ENCODE results near the gene GLRA1.

Gene GLRA1

GRCh38 chr5:151872701-151873100 is 52.0 kb downstream of the GLRA1 start:
- no peak overlapping the region for H3K27ac ChIP-seq (ENCODE audit: low read depth, low read length)
- DNase-seq, result no peak
- no peak overlapping the region for H3K4me2 ChIP-seq (ENCODE audit: low read length)
- H4K12ac ChIP-seq (ENCODE audit: low read depth, low read length), result no peak overlapping the region
- H3K23ac ChIP-seq (ENCODE audit: low read length), result no peak overlapping the region
- H3K9me3 ChIP-seq (ENCODE audit: insufficient read depth, low read depth, low read length), result no peaks in the 10 kb centered on the region
- H3K79me1 ChIP-seq (ENCODE audit: low read length), result no peaks in the 10 kb centered on the region
- H2BK12ac ChIP-seq (ENCODE audit: low read length), result no peak overlapping the region
- no peaks in the 10 kb centered on the region for H3K79me2 ChIP-seq (ENCODE audit: control insufficient read depth, insufficient read depth, low read length, poor library complexity)
- no peak overlapping the region for H2AK5ac ChIP-seq (ENCODE audit: low read length)
- no peak overlapping the region for H4K91ac ChIP-seq (ENCODE audit: low read depth, low read length)
- H3K4ac ChIP-seq (ENCODE audit: low read depth, low read length), result no peak overlapping the region
- no peak overlapping the region for H2BK120ac ChIP-seq (ENCODE audit: insufficient read depth, low read length, poor library complexity)
- no peak overlapping the region for H3K14ac ChIP-seq (ENCODE audit: low read length)
- H4K8ac ChIP-seq (ENCODE audit: low read depth, low read length), result no peak overlapping the region
- no peaks in the 10 kb centered on the region for H3K27me3 ChIP-seq (ENCODE audit: insufficient read depth, low read length)
- H3K9ac ChIP-seq (ENCODE audit: low read length), result no peak overlapping the region
- no peak overlapping the region for H3K18ac ChIP-seq (ENCODE audit: low read length)
- H3K36me3 ChIP-seq (ENCODE audit: control insufficient read depth in 1 of 2, insufficient read depth in 2 of 2, low read length in 2 of 2), result no peaks in the 10 kb centered on the region
- no peak overlapping the region for H2BK5ac ChIP-seq (ENCODE audit: low read depth, low read length, poor library complexity)
- no peak overlapping the region for H3K4me3 ChIP-seq (ENCODE audit: low read depth, low read length)
- H2AFZ ChIP-seq (ENCODE audit: insufficient read depth, low read length, poor library complexity), result no peak overlapping the region
- WGBS (ENCODE audit: extremely low coverage, insufficient coverage, insufficient read length), result no CpG with 5 or more reads among the region's 3 CpGs
- no peaks in the 10 kb centered on the region for H3K4me1 ChIP-seq (ENCODE audit: control insufficient read depth in 1 of 2, insufficient read depth in 2 of 2, low read length in 2 of 2)

- H2AK5ac ChIP-seq (ENCODE audit: low read length), result no peak overlapping the region
- H3K27ac ChIP-seq (ENCODE audit: low read depth, low read length), result no peak overlapping the region
- H4K8ac ChIP-seq (ENCODE audit: low read depth, low read length), result no peak overlapping the region
- no peak overlapping the region for H3K9ac ChIP-seq (ENCODE audit: low read length)
- no peak overlapping the region for H2BK120ac ChIP-seq (ENCODE audit: insufficient read depth, low read length, poor library complexity)
- no peaks in the 10 kb centered on the region for H3K79me2 ChIP-seq (ENCODE audit: control insufficient read depth, insufficient read depth, low read length, poor library complexity)
- H4K12ac ChIP-seq (ENCODE audit: low read depth, low read length), result no peak overlapping the region
- no peak overlapping the region for H3K14ac ChIP-seq (ENCODE audit: low read length)
- no peak overlapping the region for H3K18ac ChIP-seq (ENCODE audit: low read length)
- H3K79me1 ChIP-seq (ENCODE audit: low read length), result no peaks in the 10 kb centered on the region
- no peaks in the 10 kb centered on the region for H3K36me3 ChIP-seq (ENCODE audit: control insufficient read depth in 1 of 2, insufficient read depth in 2 of 2, low read length in 2 of 2)
- no peak overlapping the region for H2BK12ac ChIP-seq (ENCODE audit: low read length)
- H3K4me2 ChIP-seq (ENCODE audit: low read length), result no peak overlapping the region
- H4K91ac ChIP-seq (ENCODE audit: low read depth, low read length), result no peak overlapping the region
- no peaks in the 10 kb centered on the region for H3K9me3 ChIP-seq (ENCODE audit: insufficient read depth, low read depth, low read length)
- no peaks in the 10 kb centered on the region for H3K4me1 ChIP-seq (ENCODE audit: control insufficient read depth in 1 of 2, insufficient read depth in 2 of 2, low read length in 2 of 2)
- H3K4ac ChIP-seq (ENCODE audit: low read depth, low read length), result no peak overlapping the region
- no peak overlapping the region for H3K23ac ChIP-seq (ENCODE audit: low read length)
- no CpG with 5 or more reads among the region's 3 CpGs for WGBS (ENCODE audit: extremely low coverage, insufficient coverage, insufficient read length)
- no peak overlapping the region for H2BK5ac ChIP-seq (ENCODE audit: low read depth, low read length, poor library complexity)
- no peak overlapping the region for H2AFZ ChIP-seq (ENCODE audit: insufficient read depth, low read length, poor library complexity)
- H3K4me3 ChIP-seq (ENCODE audit: low read depth, low read length), result no peak overlapping the region
- peak in 1 of 2 donors; percentile 2 for DNase-seq
- H3K27me3 ChIP-seq (ENCODE audit: insufficient read depth, low read length), result no peaks in the 10 kb centered on the region
Observed at GRCh38 chr5:151870820-151871219, 53.8 kb downstream of the GLRA1 start.

DNA sequence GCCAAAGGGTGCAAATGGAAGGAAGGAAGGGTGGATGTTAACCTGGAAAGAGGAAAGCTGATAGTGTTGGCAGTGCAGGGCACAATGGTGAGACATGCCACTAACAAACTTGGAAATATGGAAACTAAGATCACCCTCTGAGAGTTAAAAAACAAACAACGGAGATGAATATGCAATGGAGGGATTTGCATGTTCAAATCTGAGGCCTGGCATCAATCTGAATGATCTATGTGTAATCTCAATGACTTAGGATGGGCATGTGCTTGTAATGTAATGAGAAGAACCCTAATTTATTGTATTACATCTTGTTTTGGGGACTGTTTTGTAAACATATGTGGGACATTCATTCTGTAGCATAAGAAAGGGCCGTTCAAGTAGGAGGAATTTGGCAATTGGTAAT is 54.4 kb downstream of the GLRA1 start:
- H3K4me2 ChIP-seq (ENCODE audit: low read length), result no peak overlapping the region
- H4K8ac ChIP-seq (ENCODE audit: low read depth, low read length), result no peak overlapping the region
- H4K12ac ChIP-seq (ENCODE audit: low read depth, low read length), result no peak overlapping the region
- no peaks in the 10 kb centered on the region for H3K27me3 ChIP-seq (ENCODE audit: insufficient read depth, low read length)
- H3K4ac ChIP-seq (ENCODE audit: low read depth, low read length), result no peak overlapping the region
- H3K9me3 ChIP-seq (ENCODE audit: insufficient read depth, low read depth, low read length), result no peaks in the 10 kb centered on the region
- H3K14ac ChIP-seq (ENCODE audit: low read length), result no peak overlapping the region
- no peak overlapping the region for H2BK120ac ChIP-seq (ENCODE audit: insufficient read depth, low read length, poor library complexity)
- H3K36me3 ChIP-seq (ENCODE audit: control insufficient read depth in 1 of 2, insufficient read depth in 2 of 2, low read length in 2 of 2), result no peaks in the 10 kb centered on the region
- H3K79me2 ChIP-seq (ENCODE audit: control insufficient read depth, insufficient read depth, low read length, poor library complexity), result no peaks in the 10 kb centered on the region
- no peak overlapping the region for H2BK12ac ChIP-seq (ENCODE audit: low read length)
- H3K27ac ChIP-seq (ENCODE audit: low read depth, low read length), result no peak overlapping the region
- H2BK5ac ChIP-seq (ENCODE audit: low read depth, low read length, poor library complexity), result no peak overlapping the region
- H3K18ac ChIP-seq (ENCODE audit: low read length), result no peak overlapping the region
- no peak overlapping the region for H3K4me3 ChIP-seq (ENCODE audit: low read depth, low read length)
- no peak overlapping the region for H3K23ac ChIP-seq (ENCODE audit: low read length)
- DNase-seq, result no peak
- no peaks in the 10 kb centered on the region for H3K4me1 ChIP-seq (ENCODE audit: control insufficient read depth in 1 of 2, insufficient read depth in 2 of 2, low read length in 2 of 2)
- no peaks in the 10 kb centered on the region for H3K79me1 ChIP-seq (ENCODE audit: low read length)
- H2AK5ac ChIP-seq (ENCODE audit: low read length), result no peak overlapping the region
- no peak overlapping the region for H3K9ac ChIP-seq (ENCODE audit: low read length)
- H2AFZ ChIP-seq (ENCODE audit: insufficient read depth, low read length, poor library complexity), result no peak overlapping the region
- H4K91ac ChIP-seq (ENCODE audit: low read depth, low read length), result no peak overlapping the region
- WGBS (ENCODE audit: extremely low coverage, insufficient coverage, insufficient read length), result no CpG with 5 or more reads among the region's 2 CpGs

- Histone ChIP-seq H3K27me3 (ENCODE audit: insufficient read depth, low read length) (no peaks in the 10 kb centered on the region), H3K4me1 (ENCODE audit: control insufficient read depth in 1 of 2, insufficient read depth in 2 of 2, low read length in 2 of 2) (no peaks in the 10 kb centered on the region), H3K4me2 (ENCODE audit: low read length) (no peak overlapping the region), H3K4ac (ENCODE audit: low read depth, low read length) (no peak overlapping the region), H2BK12ac (ENCODE audit: low read length) (no peak overlapping the region), H3K79me2 (ENCODE audit: control insufficient read depth, insufficient read depth, low read length, poor library complexity) (no peaks in the 10 kb centered on the region), H3K79me1 (ENCODE audit: low read length) (no peaks in the 10 kb centered on the region), H3K9me3 (ENCODE audit: insufficient read depth, low read depth, low read length) (no peaks in the 10 kb centered on the region), H2AFZ (ENCODE audit: insufficient read depth, low read length, poor library complexity) (no peak overlapping the region), H3K23ac (ENCODE audit: low read length) (no peak overlapping the region), H4K91ac (ENCODE audit: low read depth, low read length) (no peak overlapping the region), H3K18ac (ENCODE audit: low read length) (no peak overlapping the region), H2BK5ac (ENCODE audit: low read depth, low read length, poor library complexity) (no peak overlapping the region), H2AK5ac (ENCODE audit: low read length) (no peak overlapping the region), H3K14ac (ENCODE audit: low read length) (no peak overlapping the region), H3K4me3 (ENCODE audit: low read depth, low read length) (no peak overlapping the region), H2BK120ac (ENCODE audit: insufficient read depth, low read length, poor library complexity) (no peak overlapping the region), H3K36me3 (ENCODE audit: control insufficient read depth in 1 of 2, insufficient read depth in 2 of 2, low read length in 2 of 2) (no peaks in the 10 kb centered on the region), H4K8ac (ENCODE audit: low read depth, low read length) (no peak overlapping the region), H3K27ac (ENCODE audit: low read depth, low read length) (no peak overlapping the region), H3K9ac (ENCODE audit: low read length) (no peak overlapping the region), H4K12ac (ENCODE audit: low read depth, low read length) (no peak overlapping the region)
- DNase-seq, result no peak
- WGBS (ENCODE audit: extremely low coverage, insufficient coverage, insufficient read length), result no CpG with 5 or more reads among the region's 2 CpGs
Observed at GRCh38 chr5:151869843-151870242, 54.8 kb downstream of the GLRA1 start.

Data from trophoblast cell (in vitro differentiated cells and primary cell).